DND-41 (cell line): ENCODE data around the gene ITPRIPL2.

Source experiments
- ATAC-seq: fragments of 200-7000 bp; cut with Tn5 transposase; 3 replicates; pipeline ENCODE4 v1.9.1; 2021; ENCODE audit warnings: low read depth; ENCODE audit not compliant: insufficient read depth
- DNase-seq: peaks from one replicate; pipeline ENCODE4 v3.0.0-alpha.2; 2020
- H2AFZ ChIP-seq: 2 replicates; pipeline ENCODE4 v1.6.0; 2012; ENCODE audit warnings: low read depth, low read length
- H3K27ac ChIP-seq: 2 replicates; pipeline ENCODE4 v1.5.1; 2012; ENCODE audit warnings: low read length, inconsistent platforms
- H3K27me3 ChIP-seq: fragments of 200-600 bp; sonication (generic); 2 replicates; pipeline ENCODE4 v1.6.0; 2012; ENCODE audit warnings: low read length, mild to moderate bottlenecking, inconsistent platforms; ENCODE audit not compliant: insufficient read depth, poor library complexity
- H3K36me3 ChIP-seq: 2 replicates; pipeline ENCODE4 v1.5.1; 2012; ENCODE audit warnings: low read length, inconsistent platforms; ENCODE audit not compliant: insufficient read depth
- H3K4me1 ChIP-seq: 2 replicates; pipeline ENCODE4 v1.5.1; 2012; ENCODE audit warnings: mild to moderate bottlenecking, low read length; ENCODE audit not compliant: insufficient read depth
- H3K4me2 ChIP-seq: 2 replicates; pipeline ENCODE4 v1.6.0; 2012; ENCODE audit warnings: mild to moderate bottlenecking, moderate library complexity, low read length, inconsistent platforms; ENCODE audit not compliant: insufficient read depth
- H3K4me3 ChIP-seq, 2 experiments: fragments of 200-600 bp in 1 of 2; shearing (Covaris generic) in 1 of 2; 2 replicates each; pipeline ENCODE4 v1.5.1; 2012 to 2016; ENCODE audit warnings: inconsistent platforms in 2 of 2, low read length in 2 of 2, mild to moderate bottlenecking in 2 of 2, low read depth in 1 of 2, moderate library complexity in 1 of 2
- H3K79me2 ChIP-seq: 2 replicates; pipeline ENCODE4 v1.6.0; 2012; ENCODE audit warnings: low read length, inconsistent platforms; ENCODE audit not compliant: insufficient read depth
- H3K9ac ChIP-seq: 2 replicates; pipeline ENCODE4 v1.6.0; 2012; ENCODE audit warnings: low read depth, mild to moderate bottlenecking, inconsistent platforms, low read length, moderate library complexity
- H3K9me3 ChIP-seq: 2 replicates; pipeline ENCODE4 v1.5.1; 2012; ENCODE audit warnings: low read length, moderate library complexity, mild to moderate bottlenecking, inconsistent platforms; ENCODE audit not compliant: insufficient read depth, severe bottlenecking
- H4K20me1 ChIP-seq: 2 replicates; pipeline ENCODE4 v1.6.0; 2012; ENCODE audit warnings: low read length; ENCODE audit not compliant: insufficient read depth
- EZH2 ChIP-seq: IDR thresholded peaks from 3 replicates; pipeline ENCODE4 v1.6.1; 2012; ENCODE audit warnings: borderline replicate concordance, low read depth, mild to moderate bottlenecking, moderate library complexity, low read length, inconsistent platforms; ENCODE audit not compliant: severe bottlenecking
- TF ChIP-seq, protein P1 (sequence below): IDR thresholded peaks from 2 replicates; pipeline ENCODE4 v1.5.1; 2012; ENCODE audit warnings: borderline replicate concordance, low read length, moderate library complexity, mild to moderate bottlenecking; ENCODE audit not compliant: poor library complexity, severe bottlenecking; ENCODE audit errors: extremely low read depth

The ITPRIPL2 gene

DNA sequence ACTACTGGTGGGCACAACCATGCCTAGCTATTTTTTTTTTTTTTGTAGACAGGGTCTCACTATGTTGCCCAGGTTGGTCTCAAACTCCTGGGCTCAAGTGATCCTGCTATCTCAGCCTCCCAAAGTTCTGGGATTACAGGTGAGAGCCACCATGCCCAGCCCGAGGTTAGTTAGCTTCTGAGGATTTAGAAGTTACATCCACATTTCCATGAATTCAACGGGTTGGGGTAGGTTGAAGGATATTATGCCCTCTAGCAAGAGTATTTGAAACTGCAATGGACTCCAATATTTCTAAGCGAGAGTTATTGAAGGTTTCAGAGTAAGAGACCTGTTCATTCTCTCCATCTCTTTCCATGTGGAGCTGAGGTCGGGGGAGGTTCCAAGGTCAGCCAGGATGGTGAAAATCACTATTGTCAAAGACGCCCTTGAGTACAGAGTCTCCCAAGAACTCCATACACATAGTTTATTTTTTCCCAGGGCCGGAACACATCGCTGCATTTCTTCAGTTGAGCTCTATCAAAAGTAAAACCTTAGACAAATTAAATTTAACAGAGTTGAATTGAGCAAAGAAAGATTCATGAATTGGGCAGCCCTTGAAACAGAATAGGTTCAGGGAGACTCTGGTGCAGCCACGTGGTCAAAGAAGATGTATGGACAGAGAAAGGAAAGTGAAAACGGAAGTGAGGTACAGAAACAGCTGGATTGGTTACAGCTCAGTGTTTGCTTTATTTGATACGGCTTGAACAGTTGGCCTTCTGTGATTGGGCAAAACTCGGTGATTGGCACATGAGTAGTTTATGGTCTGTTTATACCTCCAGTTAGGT is 19.0 kb upstream of the ITPRIPL2 start:
- no peak overlapping the region for H3K9ac ChIP-seq
- ATAC-seq (no peak), DNase-seq (peak; percentile 5)
- no peaks in the 10 kb centered on the region for H3K79me2 ChIP-seq
- H2AFZ ChIP-seq: no peak overlapping the region
- H3K27me3 ChIP-seq: peaks cover 3% of the 10 kb centered on the region
- H3K4me1 ChIP-seq: no peaks in the 10 kb centered on the region
- H3K4me3 ChIP-seq: no peak overlapping the region
- no peak overlapping the region for H3K27ac ChIP-seq
- H3K36me3 ChIP-seq: no peaks in the 10 kb centered on the region
- H4K20me1 ChIP-seq: no peaks in the 10 kb centered on the region
- H3K4me2 ChIP-seq: no peak overlapping the region
- H3K9me3 ChIP-seq: no peaks in the 10 kb centered on the region
- no peak for TF ChIP-seq EZH2
- TF ChIP-seq, protein P1, sequence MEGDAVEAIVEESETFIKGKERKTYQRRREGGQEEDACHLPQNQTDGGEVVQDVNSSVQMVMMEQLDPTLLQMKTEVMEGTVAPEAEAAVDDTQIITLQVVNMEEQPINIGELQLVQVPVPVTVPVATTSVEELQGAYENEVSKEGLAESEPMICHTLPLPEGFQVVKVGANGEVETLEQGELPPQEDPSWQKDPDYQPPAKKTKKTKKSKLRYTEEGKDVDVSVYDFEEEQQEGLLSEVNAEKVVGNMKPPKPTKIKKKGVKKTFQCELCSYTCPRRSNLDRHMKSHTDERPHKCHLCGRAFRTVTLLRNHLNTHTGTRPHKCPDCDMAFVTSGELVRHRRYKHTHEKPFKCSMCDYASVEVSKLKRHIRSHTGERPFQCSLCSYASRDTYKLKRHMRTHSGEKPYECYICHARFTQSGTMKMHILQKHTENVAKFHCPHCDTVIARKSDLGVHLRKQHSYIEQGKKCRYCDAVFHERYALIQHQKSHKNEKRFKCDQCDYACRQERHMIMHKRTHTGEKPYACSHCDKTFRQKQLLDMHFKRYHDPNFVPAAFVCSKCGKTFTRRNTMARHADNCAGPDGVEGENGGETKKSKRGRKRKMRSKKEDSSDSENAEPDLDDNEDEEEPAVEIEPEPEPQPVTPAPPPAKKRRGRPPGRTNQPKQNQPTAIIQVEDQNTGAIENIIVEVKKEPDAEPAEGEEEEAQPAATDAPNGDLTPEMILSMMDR: no peak

DNA sequence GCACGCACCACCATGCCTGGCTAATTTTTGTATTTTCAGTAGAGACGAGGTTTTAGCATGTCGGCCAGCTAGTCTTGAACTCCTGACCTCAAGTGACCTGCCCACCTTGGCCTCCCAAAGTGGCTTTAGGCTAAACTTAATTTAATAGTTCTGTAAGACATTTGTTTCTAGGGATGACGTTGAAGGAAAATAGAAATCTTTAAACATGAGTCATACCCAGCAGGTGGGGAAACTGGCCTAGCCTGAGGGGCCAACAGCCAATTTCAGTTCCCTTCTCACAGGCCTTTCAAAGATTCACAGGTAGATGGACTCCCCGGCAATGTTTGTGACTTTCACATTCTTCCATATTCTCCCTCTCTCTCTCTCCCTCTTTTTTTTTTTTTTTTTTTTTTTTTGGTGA is 18.1 kb upstream of the ITPRIPL2 start:
- Histone ChIP-seq H3K9me3 (no peaks in the 10 kb centered on the region), H3K36me3 (no peaks in the 10 kb centered on the region), H3K79me2 (no peaks in the 10 kb centered on the region), H3K4me2 (no peak overlapping the region), H4K20me1 (no peaks in the 10 kb centered on the region), H2AFZ (no peak overlapping the region), H3K27me3 (peaks cover 3% of the 10 kb centered on the region), H3K4me3 (no peak overlapping the region), H3K27ac (no peak overlapping the region), H3K9ac (no peak overlapping the region), H3K4me1 (no peaks in the 10 kb centered on the region)
- DNase-seq (no peak), ATAC-seq (no peak)
- no peak for TF ChIP-seq EZH2
- TF ChIP-seq, protein P1: no peak

DNA sequence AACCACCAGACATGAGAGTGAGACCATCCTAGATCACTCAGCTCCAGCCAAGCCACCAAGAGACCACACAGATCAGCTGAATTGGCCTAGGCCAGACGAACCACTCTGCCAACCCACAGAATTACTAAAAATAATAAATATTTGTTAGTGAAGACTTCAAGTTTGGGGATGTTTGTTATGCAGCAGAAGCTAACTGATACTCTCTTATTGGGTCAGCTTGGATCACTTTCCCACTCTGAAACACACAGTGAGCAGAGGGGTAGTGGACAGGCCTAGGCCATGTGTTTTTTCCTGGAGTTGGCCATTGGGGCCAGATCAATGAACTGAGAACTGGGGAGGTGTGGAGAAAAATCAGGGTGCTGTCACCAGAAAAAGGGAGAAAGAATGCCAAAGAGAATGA is 15.6 kb upstream of the ITPRIPL2 start:
- Histone ChIP-seq H3K9ac (no peak overlapping the region), H4K20me1 (no peaks in the 10 kb centered on the region), H2AFZ (no peak overlapping the region), H3K27ac (no peak overlapping the region), H3K4me2 (no peak overlapping the region), H3K79me2 (no peaks in the 10 kb centered on the region), H3K9me3 (no peaks in the 10 kb centered on the region), H3K27me3 (peaks cover 3% of the 10 kb centered on the region), H3K4me1 (no peaks in the 10 kb centered on the region), H3K4me3 (no peak overlapping the region), H3K36me3 (no peaks in the 10 kb centered on the region)
- ATAC-seq: no peak
- no peak for TF ChIP-seq EZH2
- TF ChIP-seq, protein P1: no peak
- no peak for DNase-seq
